SU-DHL-6 (cell line): Measurements from ENCODE around the gene S100A4.

ENCODE experiments used
- H2AFZ ChIP-seq: fragments of 200-600 bp; sonication (generic); 2 replicates; pipeline ENCODE4 v1.6.1; 2014; ENCODE audit warnings: low read depth, mild to moderate bottlenecking, moderate library complexity, mixed read lengths, antibody characterized with exemption, low read length; ENCODE audit not compliant: severe bottlenecking
- H3F3A ChIP-seq: fragments of 200-600 bp; shearing (Covaris generic); 2 replicates; pipeline ENCODE4 v1.6.0; 2016; ENCODE audit warnings: antibody characterized with exemption, mild to moderate bottlenecking; ENCODE audit not compliant: insufficient read depth
- H3K27ac ChIP-seq: fragments of 200-600 bp; sonication (generic); 2 replicates; pipeline ENCODE4 v1.5.1; 2016; ENCODE audit warnings: low read depth, mild to moderate bottlenecking, low read length, moderate library complexity, mixed read lengths
- H3K27me3 ChIP-seq: fragments of 200-600 bp; sonication (generic), shearing (Covaris generic); 2 replicates; pipeline ENCODE4 v1.6.0; 2014; ENCODE audit warnings: mild to moderate bottlenecking, low read length
- H3K36me3 ChIP-seq: fragments of 200-600 bp; sonication (generic); 2 replicates; pipeline ENCODE4 v1.6.1; 2014; ENCODE audit warnings: mild to moderate bottlenecking, low read length, mixed read lengths
- H3K4me2 ChIP-seq: fragments of 300-600, 200-600 bp; shearing (Covaris generic), sonication (generic); 2 replicates; pipeline ENCODE4 v1.6.0; 2014; ENCODE audit warnings: low read length, low read depth, mild to moderate bottlenecking; ENCODE audit not compliant: poor library complexity, severe bottlenecking
- H3K4me3 ChIP-seq: fragments of 200-600 bp; sonication (generic); 2 replicates; pipeline ENCODE4 v1.5.1; 2014; ENCODE audit warnings: antibody characterized with exemption, low read length, mild to moderate bottlenecking, mixed read lengths; ENCODE audit not compliant: insufficient read depth, poor library complexity, severe bottlenecking
- H3K79me2 ChIP-seq: fragments of 200-600 bp; sonication (generic); 2 replicates; pipeline ENCODE4 v1.6.1; 2014; ENCODE audit warnings: mild to moderate bottlenecking, low read length, moderate library complexity; ENCODE audit not compliant: insufficient read depth
- H3K9ac ChIP-seq: fragments of 200-600 bp; sonication (generic); 2 replicates; pipeline ENCODE4 v1.7.0; 2014; ENCODE audit warnings: mild to moderate bottlenecking, low read length
- H3K9me2 ChIP-seq: fragments of 200-600 bp; sonication (generic); replicated peaks from 2 replicates; pipeline ENCODE4 v1.6.1; 2014; ENCODE audit warnings: low read length; ENCODE audit not compliant: insufficient read depth
- H3K9me3 ChIP-seq: fragments of 200-600 bp; sonication (generic); 2 replicates; pipeline ENCODE4 v1.6.1; 2014; ENCODE audit warnings: low read length, mixed read lengths; ENCODE audit not compliant: insufficient read depth
- H4K20me1 ChIP-seq: fragments of 200-600 bp; sonication (generic); 2 replicates; pipeline ENCODE4 v1.6.1; 2014; ENCODE audit warnings: low read depth, mild to moderate bottlenecking, antibody characterized with exemption, low read length, moderate library complexity, mixed read lengths
- EZH2phosphoT487 ChIP-seq: fragments of 200-600 bp; sonication (generic), shearing (Covaris generic); conservative IDR thresholded peaks from 2 replicates; pipeline ENCODE4 v1.6.1; 2018; ENCODE audit warnings: mild to moderate bottlenecking, antibody characterized with exemption, low read length, moderate library complexity, mixed read lengths
- TF ChIP-seq, protein P1 (sequence below): fragments of 200-600 bp; sonication (generic); IDR thresholded peaks from one replicate; pipeline ENCODE4 v1.5.1; 2017; ENCODE audit warnings: antibody characterized with exemption, mild to moderate bottlenecking, low read length, moderate library complexity; ENCODE audit not compliant: insufficient read depth, poor library complexity, severe bottlenecking

S100A4 gene

DNA sequence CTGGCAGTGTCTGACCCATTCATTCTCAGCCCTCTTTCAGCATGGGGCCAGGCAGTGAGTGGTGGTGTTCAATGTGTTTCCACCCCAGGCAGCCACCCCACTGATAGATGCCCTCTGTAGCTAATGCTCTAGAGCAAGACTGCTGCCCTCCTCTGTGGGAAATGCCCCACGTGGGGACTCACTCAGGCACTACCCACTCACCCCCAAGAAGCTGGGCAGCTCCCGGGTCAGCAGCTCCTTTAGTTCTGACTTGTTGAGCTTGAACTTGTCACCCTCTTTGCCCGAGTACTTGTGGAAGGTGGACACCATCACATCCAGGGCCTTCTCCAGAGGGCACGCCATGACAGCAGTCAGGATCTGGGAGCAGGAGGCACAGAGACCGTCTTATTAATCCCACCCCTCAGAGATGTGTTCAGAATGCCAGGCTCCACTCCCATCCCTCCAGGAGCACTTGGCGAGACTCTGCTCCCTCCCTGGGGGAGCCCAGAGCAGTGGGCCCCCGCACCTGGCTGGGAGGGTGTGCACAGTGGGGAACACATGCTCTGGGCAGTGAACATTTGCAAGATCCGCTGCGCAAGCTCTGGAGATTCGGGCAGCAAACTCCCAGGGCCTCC lies 1.0 kb downstream of the S100A4 start:
- H3K27me3 ChIP-seq: no peaks in the 10 kb centered on the region
- no peak overlapping the region for H2AFZ ChIP-seq
- no peaks in the 10 kb centered on the region for H4K20me1 ChIP-seq
- H3K4me2 ChIP-seq: no peak overlapping the region
- H3K27ac ChIP-seq: no peak overlapping the region
- no peaks in the 10 kb centered on the region for H3K79me2 ChIP-seq
- no peaks in the 10 kb centered on the region for H3K9me3 ChIP-seq
- TF ChIP-seq, protein P1, sequence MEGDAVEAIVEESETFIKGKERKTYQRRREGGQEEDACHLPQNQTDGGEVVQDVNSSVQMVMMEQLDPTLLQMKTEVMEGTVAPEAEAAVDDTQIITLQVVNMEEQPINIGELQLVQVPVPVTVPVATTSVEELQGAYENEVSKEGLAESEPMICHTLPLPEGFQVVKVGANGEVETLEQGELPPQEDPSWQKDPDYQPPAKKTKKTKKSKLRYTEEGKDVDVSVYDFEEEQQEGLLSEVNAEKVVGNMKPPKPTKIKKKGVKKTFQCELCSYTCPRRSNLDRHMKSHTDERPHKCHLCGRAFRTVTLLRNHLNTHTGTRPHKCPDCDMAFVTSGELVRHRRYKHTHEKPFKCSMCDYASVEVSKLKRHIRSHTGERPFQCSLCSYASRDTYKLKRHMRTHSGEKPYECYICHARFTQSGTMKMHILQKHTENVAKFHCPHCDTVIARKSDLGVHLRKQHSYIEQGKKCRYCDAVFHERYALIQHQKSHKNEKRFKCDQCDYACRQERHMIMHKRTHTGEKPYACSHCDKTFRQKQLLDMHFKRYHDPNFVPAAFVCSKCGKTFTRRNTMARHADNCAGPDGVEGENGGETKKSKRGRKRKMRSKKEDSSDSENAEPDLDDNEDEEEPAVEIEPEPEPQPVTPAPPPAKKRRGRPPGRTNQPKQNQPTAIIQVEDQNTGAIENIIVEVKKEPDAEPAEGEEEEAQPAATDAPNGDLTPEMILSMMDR: no peak
- no peak for TF ChIP-seq EZH2phosphoT487
- no peaks in the 10 kb centered on the region for H3F3A ChIP-seq
- H3K9ac ChIP-seq: no peak overlapping the region
- H3K4me3 ChIP-seq: no peak overlapping the region
- no peaks in the 10 kb centered on the region for H3K36me3 ChIP-seq
- H3K9me2 ChIP-seq: no peaks in the 10 kb centered on the region

DNA sequence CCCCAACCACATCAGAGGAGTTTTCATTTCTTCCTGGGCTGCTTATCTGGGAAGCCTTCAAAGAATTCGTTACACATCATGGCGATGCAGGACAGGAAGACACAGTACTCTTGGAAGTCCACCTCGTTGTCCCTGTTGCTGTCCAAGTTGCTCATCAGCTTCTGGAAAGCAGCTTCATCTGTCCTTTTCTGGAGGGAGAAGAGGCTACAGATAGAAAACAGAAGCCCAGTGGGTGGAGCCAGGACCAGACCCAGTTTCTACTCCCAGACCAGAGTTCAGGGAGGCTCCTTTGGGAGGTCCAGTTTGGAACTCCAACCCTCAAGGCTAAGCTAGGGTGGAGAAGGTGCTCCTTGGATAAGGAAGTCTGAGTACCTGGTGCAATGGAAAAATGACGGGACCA lies 1.9 kb downstream of the S100A4 start:
- no peak overlapping the region for H3K9ac ChIP-seq
- no peaks in the 10 kb centered on the region for H3F3A ChIP-seq
- H3K4me2 ChIP-seq: no peak overlapping the region
- H3K36me3 ChIP-seq: no peaks in the 10 kb centered on the region
- H3K79me2 ChIP-seq: no peaks in the 10 kb centered on the region
- TF ChIP-seq, protein P1: no peak
- TF ChIP-seq EZH2phosphoT487: no peak
- H3K27ac ChIP-seq: no peak overlapping the region
- H4K20me1 ChIP-seq: no peaks in the 10 kb centered on the region
- H3K9me3 ChIP-seq: no peaks in the 10 kb centered on the region
- no peaks in the 10 kb centered on the region for H3K9me2 ChIP-seq
- H2AFZ ChIP-seq: no peak overlapping the region
- no peak overlapping the region for H3K4me3 ChIP-seq
- H3K27me3 ChIP-seq: no peaks in the 10 kb centered on the region

DNA sequence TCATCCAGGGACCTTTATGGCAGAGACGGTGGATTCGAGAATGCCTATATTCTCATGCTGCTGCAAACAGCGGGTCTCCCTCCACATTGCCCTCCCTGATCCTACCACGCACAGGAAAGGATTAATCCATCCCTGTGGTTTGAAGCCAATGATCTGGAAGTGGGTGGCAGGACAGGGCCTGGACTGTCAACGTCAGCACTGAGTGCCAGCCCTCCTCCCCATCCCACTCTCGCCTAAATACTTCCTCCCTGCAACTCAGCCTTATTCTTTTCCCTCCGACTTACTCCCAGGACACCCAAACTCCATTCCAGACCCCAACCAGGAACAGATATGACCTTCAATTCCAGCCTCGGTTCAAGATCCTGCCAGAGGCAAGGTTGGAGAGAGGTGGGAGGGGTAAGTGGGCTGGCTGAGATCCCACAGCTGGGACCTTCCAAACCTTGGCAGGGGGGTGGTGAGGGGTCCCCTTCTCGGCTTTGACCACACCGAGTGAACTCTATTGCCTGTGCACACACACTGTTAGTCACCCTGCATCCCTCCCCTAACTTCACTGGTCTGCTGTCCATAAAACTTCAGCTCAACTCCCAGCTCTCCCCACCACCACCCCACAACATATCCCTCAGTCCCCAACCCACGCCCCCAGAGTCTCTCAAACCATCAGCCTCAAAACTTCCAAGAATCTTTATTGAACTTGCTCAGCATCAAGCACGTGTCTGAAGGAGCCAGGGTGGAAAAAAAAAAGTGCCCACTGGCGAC lies 2.5 kb downstream of the S100A4 start:
- no peaks in the 10 kb centered on the region for H3K9me3 ChIP-seq
- H3K9me2 ChIP-seq: no peaks in the 10 kb centered on the region
- H3K4me2 ChIP-seq: no peak overlapping the region
- H3K27me3 ChIP-seq: no peaks in the 10 kb centered on the region
- no peaks in the 10 kb centered on the region for H3F3A ChIP-seq
- no peak overlapping the region for H3K27ac ChIP-seq
- H3K9ac ChIP-seq: no peak overlapping the region
- no peaks in the 10 kb centered on the region for H4K20me1 ChIP-seq
- H3K36me3 ChIP-seq: no peaks in the 10 kb centered on the region
- H3K4me3 ChIP-seq: no peak overlapping the region
- TF ChIP-seq, protein P1: no peak
- no peak for TF ChIP-seq EZH2phosphoT487
- H3K79me2 ChIP-seq: no peaks in the 10 kb centered on the region
- no peak overlapping the region for H2AFZ ChIP-seq
